GM12873 (cell line): ENCODE measurements around the gene MTFR2.

Experiments
- TF ChIP-seq, protein P1 (sequence below): IDR thresholded peaks from 2 replicates; pipeline ENCODE4 v1.5.1; 2012; ENCODE audit warnings: low read depth, mild to moderate bottlenecking, moderate library complexity, low read length, control low read depth; ENCODE audit not compliant: insufficient read depth; ENCODE audit errors: missing control alignments

The MTFR2 gene

DNA sequence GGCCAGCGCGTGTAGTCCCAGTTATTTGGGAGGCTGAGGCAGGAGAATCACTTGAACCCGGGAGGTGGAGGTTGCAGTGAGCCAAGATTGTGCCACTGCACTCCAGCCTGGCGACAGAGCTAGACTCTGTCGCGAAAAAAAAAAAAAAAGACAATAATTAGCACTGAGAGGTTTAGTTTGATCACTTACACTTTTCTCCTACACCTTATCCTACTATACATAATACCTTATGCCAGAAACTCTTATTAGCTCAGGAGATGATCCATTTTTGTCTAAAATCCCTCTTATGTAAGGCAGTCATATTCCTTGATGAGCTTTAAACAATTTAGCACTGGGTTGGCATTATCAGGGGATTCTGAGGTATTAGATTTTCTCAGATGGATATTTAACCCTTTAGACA is 3.6 kb upstream of the MTFR2 start:
- TF ChIP-seq, protein P1, sequence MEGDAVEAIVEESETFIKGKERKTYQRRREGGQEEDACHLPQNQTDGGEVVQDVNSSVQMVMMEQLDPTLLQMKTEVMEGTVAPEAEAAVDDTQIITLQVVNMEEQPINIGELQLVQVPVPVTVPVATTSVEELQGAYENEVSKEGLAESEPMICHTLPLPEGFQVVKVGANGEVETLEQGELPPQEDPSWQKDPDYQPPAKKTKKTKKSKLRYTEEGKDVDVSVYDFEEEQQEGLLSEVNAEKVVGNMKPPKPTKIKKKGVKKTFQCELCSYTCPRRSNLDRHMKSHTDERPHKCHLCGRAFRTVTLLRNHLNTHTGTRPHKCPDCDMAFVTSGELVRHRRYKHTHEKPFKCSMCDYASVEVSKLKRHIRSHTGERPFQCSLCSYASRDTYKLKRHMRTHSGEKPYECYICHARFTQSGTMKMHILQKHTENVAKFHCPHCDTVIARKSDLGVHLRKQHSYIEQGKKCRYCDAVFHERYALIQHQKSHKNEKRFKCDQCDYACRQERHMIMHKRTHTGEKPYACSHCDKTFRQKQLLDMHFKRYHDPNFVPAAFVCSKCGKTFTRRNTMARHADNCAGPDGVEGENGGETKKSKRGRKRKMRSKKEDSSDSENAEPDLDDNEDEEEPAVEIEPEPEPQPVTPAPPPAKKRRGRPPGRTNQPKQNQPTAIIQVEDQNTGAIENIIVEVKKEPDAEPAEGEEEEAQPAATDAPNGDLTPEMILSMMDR: no peak

GRCh38 chr6:136252441-136252840 is 2.3 kb upstream of the MTFR2 start:
- TF ChIP-seq, protein P1: no peak

GRCh38 chr6:136251394-136251793 is 1.3 kb upstream of the MTFR2 start:
- TF ChIP-seq, protein P1: no peak

DNA sequence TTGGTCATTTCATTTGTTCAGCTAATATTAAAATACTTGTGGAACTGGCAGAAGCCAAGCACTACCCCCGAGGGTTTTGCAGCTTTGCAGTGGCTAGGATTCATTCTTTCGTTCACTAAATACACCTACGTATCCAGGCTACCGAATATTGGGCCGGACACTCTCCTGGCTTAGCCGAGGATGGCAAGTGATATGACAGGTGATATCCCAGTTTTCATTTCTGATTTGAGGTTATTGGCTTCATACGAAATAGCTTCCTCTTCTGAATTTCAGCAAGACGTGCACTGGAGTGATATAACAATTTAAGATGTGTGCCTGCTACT is 536 bp upstream of the MTFR2 start:
- TF ChIP-seq, protein P1: no peak

- TF ChIP-seq, protein P1: no peak
These were observed 775 bp downstream of the MTFR2 start for GRCh38 chr6:136249336-136249735.

DNA sequence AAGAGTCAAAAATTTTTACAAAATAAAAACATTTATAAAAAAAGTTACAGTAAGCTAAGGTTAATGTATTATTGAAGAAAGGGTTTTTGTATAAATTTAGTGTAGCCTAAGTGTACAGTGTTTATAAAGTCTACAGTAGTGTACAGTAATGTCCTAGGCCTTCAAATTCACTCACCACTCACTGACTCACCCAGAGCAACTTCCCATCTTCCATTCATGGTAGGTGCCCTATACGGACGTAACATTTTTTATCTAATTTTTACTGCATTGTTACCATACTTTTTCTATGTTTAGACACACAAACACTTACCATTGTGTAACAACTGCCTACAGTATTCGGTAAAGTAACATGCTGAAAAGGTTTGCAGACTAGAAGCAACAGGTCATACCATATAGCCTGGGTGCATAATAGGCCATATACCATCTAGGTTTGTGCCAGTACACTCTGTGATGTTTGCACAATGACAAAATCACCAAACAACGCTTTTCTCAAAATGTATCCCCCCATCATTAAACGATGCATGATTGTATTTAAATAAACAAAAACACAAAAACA is 6.0 kb downstream of the MTFR2 start:
- TF ChIP-seq, protein P1: no peak

- TF ChIP-seq, protein P1: no peak
These were observed 13.4 kb downstream of the MTFR2 start for GRCh38 chr6:136236466-136237293.
